ENCODE data around the gene UBE2E2.

Gene UBE2E2

DNA sequence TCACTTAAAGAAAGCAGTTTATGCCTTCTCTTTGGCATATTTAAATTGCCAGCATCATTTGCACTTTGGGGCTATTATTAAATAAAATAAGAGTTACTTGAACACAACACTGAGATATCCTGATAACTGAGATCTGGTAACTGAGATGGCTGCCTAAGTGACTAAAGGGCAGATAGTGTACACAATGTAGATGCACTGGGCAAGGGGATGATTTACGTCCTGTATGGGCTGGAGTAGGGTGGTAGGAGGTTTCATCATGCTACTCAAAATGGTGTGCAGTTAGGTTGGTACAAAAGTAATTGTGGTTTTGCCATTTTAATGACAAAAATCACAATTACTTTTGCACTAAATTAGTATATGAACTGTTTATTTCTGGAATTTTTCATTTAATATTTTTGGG, 196.1 kb downstream of the UBE2E2 start:
- no peak for DNase-seq

DNA sequence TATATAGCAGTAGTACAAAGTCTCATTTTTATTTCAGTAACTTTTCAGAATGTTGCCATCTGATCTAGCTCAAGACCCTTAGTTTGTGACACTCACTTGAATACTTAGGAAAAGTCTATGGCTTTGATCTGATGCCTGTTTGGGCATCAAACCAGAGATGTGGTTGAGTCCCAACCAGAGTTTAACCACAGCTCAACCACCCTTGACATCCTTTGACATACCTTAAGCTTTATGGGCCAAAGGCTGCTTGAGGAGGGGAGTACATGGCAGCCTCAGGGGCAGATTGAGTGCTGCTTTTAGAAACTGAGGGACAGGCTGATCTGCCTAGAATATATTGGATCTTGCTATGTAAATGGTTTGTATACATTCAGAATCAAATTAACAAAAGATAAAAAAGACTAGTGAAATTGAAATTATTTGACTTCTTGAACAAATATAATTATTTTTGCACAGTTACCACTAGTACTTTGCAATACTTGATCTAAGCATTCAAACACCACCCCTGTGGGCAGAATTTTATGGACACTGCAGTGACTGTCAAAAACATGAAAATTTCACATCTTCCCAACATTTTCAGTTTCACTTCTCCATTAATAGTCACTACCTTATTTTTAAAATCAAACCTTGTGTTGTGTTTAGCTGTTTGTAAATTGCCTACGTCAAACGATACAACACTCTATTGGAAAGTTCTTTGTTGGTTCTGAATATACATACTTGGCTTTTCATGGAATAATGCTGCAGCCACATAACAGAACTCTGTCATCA, 199.8 kb downstream of the UBE2E2 start:
- no peak for DNase-seq

DNA sequence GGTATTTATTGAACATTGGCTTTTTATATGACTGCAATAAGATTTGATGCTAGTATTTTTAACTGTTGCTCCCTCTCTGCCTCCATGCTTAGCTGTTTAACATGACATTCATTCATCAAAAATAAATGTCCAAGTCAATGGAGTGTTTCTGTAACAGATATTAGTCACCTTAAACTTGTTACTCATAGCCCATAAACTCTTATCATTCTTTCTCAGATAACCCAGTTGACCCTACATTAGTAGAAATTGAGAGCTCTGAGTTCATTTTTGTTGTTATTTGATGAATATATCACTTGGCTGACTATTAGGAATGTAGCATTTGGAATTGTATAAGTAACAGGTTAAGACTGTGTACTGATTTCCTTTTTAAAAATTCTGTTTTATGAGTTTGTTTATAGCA, 201.1 kb downstream of the UBE2E2 start:
- no peak for DNase-seq

DNA sequence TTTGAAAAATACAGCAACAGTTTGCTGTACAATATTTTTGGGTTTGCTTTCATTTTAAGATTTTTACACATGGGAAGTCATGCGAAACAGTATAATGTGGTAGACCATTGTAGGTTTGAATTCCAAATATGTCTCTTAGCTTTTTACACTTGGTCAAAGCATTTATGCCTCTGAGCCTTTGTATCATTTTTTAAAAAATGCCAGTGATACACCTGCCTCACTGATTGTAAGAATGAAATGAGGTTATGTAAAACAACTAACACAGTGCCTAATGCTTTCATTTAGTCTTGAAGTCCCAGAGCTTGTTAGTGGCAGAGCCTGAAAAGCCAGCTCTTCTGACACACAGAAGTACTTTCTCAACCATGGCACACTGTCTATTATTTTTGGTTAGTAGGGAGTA, 202.0 kb downstream of the UBE2E2 start:
- DNase-seq, result no peak

DNA sequence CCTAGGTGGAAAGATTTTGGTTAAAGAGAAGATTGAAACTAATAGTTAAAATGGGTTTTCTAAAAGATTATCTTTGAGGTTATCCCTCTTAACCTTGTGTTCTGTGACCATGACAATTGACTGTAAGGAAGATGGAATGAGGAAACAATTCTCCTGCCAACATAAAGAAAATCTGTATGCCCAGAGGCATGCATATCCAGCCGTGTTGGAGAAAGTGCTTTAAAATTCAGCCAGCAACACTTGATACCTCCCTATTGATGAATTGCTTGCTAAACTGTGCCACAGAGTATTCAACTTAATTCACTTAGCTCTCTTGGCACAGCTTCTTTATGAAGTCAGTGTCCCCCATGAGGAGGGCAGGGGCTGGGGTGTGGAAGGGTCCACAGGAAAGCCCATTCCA, 203.5 kb downstream of the UBE2E2 start:
- DNase-seq, result no peak

DNA sequence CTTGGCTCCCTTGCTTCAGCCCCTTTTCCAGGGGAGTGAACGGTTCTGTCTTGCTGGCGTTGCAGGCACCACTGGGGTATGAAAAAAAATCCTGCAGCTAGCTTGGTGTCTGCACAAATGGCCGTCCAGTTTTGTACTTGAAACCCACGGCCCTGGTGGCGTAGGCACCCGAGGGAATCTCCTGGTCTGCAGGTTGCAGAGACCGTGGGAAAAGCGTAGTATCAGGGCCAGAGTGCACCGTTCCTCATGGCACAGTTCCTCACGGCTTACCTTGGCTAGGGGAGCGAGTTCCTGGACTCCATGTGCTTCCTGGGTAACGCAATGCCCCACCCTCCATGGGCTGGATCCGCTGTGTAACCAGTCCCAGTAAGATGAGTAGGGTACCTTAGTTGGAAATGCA, 214.9 kb downstream of the UBE2E2 start:
- no peak for DNase-seq

DNA sequence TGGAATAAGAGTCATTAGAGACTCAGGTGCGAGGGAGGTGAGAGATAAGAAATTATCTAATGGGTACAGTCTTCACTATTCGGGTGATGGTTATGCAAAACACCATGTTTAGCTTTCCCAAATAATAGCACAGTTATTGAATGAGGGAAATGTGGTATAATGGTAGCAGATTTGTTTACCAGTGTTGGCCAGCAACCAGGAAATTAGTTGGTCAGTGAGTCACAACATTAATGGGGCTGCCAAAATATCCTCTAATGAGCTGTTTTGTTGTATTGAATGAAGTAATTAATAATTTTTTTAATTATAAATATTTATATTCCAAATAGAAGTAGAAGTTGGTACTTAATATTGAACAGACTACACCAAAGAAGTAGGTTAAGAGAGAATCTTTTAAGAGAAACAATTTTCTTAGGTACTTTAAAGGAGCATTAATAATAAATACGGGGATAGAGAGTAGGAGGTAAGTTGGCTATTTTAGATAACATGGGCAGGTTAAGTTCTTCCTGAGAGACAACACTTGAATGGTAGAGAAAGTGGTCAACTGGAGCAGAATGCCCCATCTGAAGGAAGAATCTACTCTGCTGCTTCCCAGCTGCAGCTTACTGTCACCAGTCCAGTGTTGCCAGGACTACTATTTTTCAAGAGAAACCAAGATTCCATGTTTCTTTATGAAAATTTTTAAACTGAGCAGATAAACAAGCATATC, 218.8 kb downstream of the UBE2E2 start:
- DNase-seq, result no peak

DNA sequence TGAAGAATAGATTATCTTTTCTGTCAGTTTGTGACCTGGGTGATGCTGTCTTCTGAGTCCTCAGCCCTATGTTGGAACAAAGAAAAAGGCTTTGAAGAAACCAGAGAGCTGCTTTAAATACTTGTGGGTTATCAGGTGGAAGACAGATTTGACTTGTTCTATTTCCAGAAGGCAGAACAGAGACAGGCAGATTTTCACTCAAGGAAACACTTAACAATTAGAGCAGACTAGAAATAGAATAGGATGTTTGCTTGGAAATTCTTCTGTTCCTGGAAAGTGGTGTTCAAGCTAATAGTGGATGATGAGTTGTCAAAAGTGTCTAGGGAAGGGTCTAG, 219.4 kb downstream of the UBE2E2 start:
- no peak for DNase-seq

DNA sequence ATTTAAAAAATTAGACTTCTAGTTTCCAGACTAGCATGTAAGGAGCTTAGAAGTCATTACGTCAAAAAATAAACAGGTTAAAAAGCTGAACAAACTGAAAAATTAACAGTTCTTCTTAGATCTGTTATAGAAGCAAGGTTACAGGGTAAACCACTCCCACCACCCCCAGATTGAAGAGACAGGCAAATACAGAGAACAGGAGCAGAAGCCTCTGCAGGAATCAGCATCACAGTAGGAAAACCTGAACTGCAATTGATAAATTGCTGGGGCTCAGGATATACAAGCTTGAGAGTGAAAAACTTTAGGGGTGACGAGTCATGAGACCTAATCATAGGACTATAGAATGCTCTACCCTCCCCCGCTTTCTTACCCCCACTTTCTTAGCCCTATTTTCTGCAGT, 222.3 kb downstream of the UBE2E2 start:
- DNase-seq, result no peak

DNA sequence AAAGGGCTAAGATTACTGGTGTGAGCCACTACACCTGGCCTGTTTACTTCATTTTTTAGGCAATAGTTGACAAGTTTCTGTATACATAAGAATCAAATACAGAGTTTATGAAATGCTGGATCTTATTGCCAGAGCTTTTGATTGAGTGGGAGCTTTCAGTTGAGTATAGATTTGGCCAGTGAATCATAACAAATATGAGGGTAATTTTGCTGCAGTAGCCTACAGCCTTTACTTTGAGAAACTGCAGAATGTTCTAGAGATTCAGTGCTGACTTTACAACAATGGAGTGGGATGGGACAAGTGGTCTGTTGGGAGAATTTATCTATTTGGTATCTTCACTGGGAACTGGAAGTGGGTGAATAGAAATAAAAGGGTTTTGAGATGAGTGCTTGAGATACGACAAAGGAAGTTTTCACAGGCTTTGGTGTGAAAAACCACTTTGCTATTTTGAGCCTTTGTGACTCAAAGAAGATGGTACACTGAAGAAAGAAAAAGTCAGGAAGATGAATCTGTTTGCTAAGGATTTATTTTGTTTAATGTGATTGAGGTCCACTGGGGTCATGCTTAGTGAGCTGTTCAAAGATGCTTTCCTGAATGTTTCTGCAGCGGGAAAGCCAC, 227.8 kb downstream of the UBE2E2 start:
- no peak for DNase-seq

DNA sequence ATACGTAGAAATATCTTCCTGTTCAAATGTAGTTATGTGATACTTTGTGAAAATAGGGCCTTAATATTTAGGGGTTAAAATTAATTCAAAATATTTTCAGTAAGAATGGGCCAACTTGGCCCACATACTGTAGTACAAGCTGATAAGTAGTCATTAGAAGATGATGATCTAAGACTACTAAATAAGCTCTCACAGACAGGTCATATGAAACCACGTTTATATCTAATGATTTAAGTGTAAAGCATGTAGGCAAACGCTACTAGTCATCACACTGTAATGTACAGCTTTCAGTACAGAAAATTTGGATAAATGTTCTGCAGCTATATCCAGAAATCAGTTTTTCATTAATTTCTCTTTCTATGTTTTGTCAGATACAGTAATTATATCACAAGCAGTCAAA, 228.6 kb downstream of the UBE2E2 start:
- DNase-seq, result no peak

DNA sequence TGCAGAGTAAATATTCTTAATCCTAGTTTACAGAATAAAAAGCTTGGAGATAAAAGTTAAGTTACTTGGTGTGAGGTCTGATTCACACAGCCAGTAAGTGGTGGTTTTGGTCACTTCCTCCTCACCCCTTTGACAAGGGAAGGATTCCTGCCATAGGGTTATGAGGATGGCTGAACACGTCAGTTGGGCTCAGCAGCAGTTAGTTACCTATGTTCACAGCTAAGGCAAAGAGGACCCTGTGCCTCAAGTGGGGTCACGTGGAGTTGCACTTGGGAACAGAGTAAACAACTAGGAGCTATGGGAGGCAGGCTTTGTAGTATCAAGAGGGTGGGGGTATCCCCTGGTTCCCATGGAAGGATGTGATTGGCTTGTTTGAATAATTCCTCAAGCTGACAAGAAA, 232.2 kb downstream of the UBE2E2 start:
- DNase-seq, result no peak

DNA sequence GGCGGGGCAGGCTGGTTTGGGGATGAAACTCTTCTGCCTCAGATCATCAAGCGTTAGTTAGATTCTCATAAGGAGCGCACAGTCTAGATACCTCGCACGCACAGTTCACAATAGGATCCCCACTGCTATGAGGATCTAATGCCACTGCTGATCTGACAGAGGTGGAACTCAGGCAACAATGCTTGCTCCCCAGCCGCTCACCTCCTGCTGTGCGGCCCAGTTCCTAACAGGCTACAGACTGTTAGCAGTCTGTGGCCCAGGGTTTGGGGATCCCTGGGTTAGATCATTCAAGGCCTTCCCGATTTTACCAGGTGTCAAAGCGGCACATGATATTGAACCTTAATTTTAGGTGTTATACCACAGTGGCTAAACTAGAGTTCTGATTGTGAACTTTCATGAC, 232.8 kb downstream of the UBE2E2 start:
- DNase-seq, result no peak

DNA sequence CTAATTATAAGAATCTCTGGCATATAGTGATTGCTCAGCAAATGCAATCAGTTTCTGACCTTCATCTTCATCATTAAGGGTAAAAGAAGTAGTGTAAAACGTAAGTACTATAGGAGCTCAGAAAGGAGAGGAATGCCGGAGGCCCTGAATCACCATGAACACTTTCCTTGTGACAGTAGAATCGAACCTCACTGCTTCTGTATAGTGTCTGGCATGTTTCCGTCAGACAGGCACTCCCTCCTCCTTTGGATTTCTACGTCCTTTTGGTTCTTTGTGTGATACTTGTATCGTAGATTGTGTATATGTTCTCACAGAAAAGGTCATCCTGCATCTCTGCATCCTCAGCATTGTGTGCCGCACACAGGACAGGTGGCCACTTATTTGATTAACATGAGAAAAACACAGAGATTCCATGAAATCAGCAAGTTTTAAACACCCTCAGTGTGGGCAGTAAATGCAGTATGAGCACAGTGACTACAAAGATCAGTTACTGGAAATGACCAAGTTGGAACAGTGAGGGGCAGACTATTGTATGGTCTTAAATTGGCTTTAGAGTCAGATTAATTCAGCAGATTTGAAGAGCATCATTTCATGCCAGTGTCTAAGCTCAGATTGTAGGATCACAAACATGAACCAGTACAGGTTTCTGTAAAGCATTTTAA, 234.5 kb downstream of the UBE2E2 start:
- DNase-seq, result no peak

DNA sequence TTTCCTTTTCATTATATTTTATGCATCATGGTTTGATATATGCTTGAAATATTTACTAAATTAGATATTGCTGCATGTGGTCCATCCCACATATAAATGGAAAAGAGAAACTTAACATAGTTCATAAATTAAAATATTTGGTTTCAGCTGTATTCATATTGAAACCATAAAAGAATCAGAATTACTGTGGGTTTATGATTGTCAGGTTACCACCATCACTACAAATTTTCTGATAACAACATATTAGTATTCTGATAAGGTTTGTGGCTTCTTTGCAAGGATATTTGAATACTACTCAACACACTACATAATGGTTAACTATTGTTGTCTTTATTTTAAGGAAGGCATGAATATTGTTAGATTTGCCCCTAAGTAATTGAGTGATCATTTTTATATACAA, 235.5 kb downstream of the UBE2E2 start:
- no peak for DNase-seq

DNA sequence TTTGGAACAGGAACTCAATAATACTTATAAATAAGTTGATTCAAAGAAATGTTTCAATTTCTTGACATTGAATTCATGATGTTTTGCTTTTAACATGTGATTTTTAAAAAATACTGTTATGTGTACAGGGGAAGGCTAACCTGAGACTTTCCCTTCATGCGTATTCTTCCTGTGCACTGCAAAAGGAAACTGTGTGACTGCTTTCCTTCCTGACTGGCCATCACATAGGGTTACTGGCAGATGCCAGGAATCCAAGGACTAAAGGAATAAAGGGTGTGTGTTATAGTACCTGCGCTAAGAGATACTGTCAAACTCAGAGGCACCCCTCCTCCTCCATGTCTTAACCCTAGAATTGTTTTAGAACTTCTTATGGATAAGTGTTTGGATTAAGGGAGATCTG, 236.0 kb downstream of the UBE2E2 start:
- no peak for DNase-seq

DNA sequence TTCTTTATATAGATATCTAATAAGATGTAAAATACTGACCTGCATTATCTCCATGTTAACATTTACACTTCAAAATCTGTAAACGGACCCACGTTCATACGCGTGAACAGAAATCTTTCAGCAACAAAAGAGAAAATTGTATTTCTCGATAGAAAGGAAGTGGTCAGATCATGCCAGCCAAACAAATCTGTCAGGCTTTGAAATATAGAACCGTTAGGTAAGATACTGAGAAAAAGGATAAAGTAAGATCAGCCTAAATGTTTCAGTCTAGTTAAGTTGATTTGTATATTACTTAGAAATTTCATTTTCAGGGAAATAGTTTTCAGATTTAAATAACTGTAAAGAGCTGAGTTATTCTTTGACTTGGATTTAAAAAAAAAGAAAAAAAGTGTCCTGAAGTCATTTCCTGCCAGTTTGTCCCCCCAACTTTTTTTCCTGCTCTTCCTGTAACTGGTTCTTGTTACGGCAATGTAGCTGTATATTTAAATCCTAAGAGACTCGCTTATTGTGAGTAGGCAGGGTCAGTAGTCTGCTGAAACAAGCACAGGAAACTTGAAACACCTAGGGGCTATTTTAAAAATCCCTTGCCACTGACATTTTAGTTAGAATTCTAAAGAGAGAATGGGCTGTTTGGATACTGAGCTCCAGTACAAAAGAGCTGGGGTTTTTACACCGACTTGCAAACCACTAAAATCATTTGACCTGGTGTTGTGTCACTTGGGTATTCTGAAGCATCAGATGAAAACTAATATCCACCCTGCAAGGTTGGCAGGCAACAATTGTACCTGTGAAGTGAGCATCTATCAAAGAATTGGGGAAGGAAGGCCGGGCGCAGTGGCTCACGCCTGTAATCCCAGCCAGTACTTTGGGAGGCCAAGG, 237.5 kb downstream of the UBE2E2 start:
- DNase-seq, result no peak

DNA sequence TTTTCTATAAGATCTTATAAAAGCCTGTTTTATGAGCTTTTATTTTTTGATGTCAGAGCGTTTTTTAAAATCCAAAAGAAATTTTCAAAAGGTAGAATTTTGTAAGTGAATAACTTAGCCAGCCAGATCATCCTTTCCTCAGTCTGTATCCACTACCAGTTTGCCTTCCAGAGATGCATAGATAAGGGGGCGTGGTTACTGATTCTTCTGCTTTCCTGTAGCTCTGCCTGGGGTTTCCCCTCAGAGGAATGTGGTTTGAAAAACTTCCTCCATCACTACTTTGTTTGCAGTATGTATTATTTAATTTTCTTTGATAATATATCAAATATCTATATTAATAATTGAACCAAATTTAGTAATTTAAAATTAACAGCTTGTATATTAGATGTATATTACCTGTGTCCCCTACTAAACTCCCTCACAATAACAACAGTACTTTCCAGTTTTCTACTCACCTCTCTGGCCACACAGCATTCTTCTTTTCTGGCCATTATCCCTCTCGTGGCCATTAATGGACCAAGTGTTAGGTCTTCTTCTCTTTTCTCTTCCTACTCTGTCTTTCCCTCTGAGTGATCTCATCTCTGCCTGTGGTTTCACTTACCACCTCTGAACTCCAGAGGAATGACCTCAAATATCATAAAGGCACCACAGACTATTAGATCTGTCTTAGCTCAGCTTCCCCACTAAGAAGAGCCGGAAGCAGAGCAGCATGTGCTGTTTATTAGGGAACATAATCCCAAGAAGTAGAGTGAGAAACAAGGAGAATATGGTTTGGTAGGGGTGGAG, 239.7 kb downstream of the UBE2E2 start:
- DNase-seq, result no peak

DNA sequence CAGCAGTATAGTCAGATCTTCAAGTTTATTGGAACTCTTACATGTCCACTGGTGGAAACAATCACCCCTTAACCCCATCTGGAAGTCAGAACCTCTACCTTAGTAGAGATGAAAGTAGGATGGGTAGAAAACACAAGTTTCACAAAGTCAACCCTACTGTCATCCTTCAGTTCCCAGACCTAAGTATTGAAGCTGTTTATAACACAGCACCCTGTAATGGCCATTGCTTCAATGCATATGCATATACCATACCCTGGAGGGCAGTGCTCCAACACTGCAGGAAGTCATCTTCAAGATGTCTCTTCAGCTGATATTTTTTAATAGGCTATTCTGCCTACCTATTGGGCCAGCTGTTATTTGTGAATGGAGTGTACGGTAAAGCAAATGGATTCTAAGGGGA, 241.3 kb downstream of the UBE2E2 start:
- DNase-seq, result no peak

DNA sequence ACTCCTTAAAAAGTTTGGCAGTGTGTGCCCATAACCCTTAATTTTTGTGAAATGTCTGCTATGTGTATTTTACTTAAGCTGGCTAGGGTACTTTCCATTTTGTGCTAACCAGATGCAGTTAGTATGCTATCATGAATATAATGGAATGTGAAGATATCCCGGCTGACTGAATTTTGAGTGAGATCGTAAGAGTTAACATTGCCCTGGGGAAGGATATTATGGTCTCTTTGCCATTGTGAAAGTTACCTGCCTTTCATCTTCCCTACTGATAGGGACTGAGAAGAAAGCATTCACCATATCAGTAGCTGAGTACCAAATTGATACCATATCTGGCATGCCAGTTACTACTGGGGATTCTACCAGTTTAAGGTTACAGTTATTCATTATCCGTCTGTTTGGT, 243.2 kb downstream of the UBE2E2 start:
- DNase-seq, result no peak

DNA sequence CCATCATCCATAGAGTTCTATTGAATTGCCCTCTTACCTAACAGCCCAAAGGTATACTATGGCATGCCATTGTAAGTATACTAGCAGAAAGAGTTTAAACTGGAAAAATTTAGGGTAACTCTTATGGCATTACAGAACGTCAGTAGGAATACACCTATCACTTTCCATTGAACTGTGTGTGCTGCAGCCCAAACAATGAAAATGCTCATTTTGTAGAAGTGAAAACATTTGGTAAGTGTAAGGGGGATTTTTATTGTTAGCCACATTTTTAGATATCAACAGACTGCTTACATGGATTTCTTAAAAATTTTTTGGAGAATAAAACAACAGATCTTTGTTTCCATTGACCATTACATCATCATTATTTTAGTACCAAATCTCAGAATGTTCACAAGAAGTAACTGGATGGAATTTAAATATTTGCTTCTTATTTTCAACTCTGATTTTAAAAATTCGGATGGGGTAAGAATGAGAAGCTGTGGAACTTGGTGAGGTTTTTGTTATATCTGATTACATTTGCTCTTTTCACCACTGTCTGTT, 245.9 kb downstream of the UBE2E2 start:
- DNase-seq, result no peak

DNA sequence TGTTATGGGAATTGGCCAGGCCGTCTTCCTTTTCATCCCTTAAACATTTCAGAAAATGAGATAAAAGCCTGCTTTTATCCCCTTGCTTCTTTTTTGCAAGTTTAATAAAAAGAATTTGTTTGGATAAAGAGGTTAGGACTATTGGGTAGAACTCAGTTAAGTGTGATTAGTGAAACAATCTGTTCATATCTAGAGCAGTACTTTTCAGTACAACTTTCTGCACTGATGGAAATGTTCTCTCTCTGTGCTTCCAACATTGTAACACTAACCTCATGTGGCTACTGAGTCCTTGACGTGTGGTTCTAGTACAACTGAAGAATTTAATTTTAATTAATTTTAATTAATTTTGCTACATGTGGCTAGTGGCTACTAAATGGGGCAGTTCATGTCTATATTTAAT, 246.9 kb downstream of the UBE2E2 start:
- DNase-seq, result no peak

All from NCI-H2171 (cell line).